GM21360 (cell line): Measurements from ENCODE around the gene RAB36.

ENCODE experiments used
- ATAC-seq: cut with Tn5 transposase; IDR thresholded peaks from one replicate; pipeline ENCODE4 v1.9.1; 2021; ENCODE audit warnings: mild to moderate bottlenecking, moderate library complexity; ENCODE audit not compliant: unreplicated experiment

Gene RAB36

DNA sequence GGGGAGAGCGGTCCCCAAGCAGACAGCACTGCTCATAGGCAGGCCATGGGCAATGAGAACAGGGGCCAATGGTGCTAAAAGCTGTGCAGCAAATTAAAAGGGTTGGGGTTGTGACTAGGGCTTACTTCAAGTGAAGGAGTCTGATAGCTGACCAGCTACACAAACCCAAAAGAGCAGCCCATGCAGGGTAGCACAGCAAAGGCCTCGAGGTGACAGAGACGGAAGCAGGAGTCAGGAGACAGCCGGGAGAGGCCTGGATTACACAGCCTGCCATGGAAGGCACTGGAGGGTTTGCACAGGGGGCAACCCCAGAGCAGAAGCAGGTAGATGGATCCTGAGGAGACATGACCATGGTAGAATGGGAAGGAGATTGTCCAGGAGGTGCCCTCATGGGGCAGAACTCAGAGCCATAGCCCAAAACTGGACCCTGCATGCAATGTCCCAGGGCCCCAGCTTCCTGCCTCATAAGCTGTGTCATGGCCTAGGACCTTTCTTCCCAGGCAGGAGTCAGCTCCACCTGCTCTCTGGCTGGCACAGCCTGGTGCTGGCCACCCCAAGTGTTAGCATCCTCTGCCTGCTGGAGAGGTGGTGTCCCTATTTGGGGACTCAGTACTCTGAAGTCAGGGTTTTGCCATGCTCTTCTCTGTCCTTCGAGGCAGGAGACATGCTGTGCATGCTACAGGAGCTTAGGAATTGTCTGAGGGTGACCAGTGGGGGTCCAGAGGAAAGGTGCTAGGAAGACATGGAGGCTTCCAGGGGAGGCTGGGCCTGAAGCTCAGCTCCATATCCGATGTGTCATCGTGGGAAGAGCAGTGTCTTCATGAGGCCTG is 36.8 kb upstream of the RAB36 start:
- ATAC-seq: no peak

DNA sequence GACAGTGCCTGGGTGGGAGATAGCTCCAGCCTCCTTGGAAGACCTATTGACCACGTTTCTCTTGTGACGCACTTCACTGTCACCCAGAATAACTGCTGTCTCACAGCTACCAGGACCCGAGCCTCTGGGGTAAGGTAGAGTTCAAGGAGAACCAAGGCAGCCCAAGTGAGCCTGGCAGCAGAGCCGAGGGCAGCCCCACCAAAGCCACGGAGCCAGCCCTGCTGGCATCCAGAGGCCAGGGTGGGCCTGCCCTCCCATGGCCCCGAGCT is 36.3 kb upstream of the RAB36 start:
- no peak for ATAC-seq

DNA sequence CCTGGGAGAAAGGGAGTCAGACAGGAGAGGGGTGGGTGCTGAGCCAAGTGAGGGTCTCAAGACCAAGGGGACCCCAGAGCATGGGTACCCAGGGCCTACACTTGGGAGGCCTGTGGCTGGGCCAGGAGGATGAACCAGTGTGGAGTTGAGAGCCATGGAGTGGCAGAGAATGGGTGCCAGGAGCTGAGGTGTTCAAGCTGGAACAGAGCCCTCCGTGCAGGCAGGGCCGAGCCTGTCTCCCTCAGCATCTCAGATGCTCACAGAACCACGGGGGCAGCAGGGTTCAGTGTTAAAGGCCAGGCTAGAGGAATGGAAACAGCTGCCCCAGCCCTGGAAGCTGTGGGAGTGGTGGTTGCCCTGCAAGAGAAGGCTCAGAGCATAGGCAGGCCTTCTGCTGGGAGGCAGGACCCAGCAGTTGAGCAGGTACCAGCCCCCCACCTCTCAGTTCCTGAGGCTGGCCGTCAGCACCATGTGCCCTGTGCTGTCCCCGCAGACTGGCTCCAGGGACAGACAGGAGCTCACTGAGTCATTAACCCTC is 35.8 kb upstream of the RAB36 start:
- ATAC-seq: no peak

DNA sequence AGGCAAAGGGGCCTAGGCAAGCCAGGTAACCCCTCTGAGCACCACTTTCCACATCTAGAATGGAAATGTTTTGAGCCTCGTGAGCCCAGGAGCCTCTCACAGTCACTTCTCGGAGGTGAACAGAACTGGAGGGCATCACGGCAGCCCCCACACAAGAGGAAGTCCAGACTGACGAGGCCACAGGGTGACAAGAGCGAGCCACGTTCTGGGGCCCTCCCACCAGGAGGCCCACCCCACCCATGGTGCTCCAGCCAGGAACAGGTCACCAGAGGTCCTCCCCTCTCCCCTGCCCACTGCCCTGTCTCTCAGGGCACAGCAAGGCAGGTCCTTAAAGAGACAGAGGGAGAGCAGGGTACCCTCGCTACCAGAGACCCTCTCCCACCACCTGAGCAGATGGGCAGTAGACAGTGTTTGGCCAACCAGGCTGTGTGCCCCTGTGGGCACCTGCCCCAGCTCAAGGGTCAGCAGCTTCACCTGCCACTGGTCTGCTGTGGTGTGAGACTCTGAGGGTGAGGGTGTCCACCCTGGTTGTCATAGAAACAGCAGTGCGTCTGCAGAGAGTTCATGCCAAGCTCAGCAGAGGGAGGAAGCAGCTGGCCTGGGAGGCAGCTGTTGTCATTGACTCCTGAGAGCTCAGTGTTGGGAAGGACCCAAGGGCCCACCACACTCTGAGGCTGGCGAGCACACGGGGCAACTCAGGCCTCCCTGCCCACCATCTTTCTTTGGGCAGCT is 34.9 kb upstream of the RAB36 start:
- no peak for ATAC-seq

DNA sequence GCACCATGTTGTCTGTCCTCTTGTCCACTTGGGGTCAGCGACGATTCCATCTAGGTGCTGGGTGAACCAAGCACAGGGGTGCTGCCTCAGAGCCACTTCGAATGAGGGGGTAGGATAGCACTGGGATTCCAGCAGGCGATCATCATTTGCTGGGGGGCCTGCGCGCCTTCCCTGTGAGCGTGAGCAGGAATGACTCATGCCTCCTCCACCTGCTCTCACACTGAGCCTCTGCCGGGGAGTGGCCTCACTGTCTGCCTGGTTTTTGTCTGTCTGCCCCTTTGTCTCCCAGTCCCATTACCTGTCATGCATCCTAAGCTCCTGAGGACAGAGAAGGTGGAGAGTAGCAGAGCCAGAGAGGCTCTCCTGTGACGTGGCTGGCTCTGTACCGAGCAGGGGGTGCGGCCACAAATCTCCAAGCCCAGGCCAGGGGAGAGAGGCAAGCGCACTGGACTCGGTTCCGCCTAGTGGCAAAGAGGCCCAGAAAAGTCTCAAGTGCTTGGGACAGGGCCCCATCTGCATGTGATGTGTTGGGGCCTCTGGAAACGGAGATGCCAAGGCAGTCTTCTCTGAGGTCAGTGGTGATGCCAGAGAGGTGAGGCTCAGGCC is 34.3 kb upstream of the RAB36 start:
- no peak for ATAC-seq

DNA sequence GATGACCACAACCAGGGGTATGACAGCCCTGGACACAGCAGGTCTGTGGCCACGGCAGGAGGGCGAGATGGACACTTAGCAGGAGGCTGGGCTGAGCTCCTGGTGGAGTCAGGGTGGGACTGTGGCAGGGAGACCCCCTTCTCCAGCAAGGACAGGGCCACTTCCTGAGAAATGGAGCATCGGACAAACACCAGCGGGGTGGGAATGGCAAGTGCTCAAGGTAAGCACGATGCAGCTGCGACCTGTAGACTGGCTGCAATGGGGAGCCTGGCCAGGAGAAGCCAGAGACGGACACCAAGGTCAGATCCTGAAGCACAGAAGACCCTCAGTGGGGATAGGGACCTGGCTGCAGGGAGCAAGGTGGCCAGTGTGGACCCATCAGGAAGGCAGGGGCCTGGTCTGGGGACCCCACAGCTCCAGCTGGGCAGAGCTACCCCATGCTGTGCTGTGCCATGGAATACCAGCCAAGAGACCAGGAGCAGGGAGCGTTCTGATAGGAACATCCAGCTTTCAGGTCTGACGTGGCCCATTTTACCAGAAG is 32.7 kb upstream of the RAB36 start:
- no peak for ATAC-seq

DNA sequence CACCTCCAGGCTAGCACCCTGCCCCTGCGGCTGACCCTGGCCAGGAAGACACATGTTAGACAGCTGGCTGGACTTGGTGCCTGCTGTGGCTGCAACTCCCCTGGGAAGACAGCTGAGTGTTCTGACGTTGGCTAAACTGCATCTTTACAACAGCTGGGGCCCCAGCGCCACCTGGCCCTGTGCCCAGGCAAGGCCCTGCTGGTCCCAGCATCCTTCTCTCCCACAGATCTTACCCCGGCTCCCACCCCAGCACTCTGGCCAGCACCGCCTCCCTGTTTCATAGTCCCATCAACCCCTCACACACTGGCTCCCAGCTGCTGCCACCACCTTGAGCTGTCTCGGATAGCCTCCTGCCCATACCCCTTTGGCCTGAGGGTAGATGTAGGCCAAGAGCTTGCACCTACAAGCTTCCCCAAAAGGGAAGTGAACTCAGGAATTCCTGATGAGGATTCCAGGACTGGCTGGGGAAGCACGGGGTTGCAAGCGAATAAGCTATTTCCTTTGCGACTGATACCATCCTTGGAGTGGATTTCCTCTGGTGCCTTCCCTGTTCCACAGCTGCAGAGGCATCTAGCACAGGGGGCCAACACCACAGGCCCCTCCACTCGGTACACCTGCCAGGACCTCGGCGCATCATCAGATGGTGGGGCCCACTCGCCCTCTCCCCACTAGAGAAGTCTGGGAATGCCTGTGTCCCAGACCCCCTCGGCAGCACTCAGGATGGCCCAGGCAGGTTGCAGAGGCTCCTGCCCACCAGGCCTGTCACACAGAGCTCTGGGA is 32.0 kb upstream of the RAB36 start:
- no peak for ATAC-seq

DNA sequence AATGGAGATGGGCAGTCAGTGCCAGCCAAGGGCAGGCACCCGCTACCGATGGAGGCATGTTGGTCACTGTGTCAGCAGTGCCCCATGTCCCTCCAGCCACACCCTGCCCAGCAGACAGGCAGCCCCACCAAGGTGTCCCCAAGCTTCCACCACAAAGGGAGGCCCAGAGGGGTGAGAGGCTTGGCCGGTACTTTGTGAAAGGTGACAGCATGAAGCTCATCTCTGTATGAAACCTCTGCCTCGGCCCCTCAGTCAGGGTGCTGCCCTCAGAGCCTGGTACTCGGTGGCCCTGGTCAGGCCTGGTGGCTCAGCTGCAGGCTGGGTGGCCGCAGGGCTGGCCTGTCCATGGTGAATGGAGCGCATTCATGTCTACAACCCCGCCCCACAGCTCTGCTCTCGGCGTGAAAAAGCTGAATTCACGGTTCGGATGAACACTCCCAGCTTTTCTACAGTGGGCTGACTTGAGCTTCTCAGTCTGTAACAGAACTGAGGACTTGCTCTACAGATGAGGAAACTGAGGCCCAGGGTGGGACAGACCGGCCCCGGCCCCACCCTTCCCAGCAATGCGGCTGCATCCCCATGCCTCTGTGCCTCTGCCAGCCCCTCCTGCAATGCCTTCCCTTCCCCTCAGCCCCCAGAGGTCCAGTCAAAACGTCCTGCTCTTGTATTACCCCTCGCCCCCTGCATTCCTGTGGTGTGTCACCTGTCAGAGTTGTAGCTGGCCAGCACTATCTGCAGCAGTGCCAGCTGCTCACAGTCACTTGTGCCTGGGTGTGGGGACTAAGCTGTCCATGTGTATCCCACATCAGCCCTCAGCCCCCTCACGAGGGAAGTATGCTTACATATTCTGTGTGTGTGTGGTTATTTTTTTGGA is 31.2 kb upstream of the RAB36 start:
- ATAC-seq: no peak

DNA sequence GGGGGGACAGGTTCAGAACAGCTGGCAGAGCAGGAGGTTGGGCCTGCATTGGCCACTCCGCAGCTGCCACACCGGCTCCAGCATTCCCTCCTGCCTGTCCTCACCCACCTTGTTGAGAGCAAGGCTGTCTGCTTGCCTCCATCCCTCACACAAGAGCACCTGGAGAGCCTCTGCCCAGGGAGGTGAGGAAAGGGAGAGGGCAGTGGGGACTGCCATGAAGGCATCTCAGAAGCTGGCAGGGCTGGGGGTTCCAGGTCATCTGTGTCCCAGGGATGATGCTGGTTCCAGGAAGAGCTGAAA is 30.6 kb upstream of the RAB36 start:
- ATAC-seq: no peak

DNA sequence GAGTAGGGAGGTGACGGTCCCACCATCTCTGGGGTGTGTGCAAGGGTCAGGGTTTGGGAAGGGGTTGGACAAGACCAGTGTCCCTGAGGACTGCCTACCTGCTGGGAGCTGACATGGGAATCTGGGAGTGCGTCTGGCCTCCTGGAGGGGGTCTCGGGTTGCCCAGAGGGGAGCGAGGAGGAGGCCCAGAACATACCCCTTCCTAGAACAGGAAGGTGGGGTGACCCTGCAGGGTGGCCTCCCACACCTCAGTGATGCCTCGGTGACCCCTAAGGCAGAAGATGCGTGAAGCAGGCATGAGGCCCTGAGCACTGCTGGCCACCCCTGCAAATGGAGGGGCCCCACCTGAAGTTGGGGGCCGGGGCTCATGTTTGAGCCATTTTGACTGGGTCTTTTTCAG is 29.9 kb upstream of the RAB36 start:
- no peak for ATAC-seq

DNA sequence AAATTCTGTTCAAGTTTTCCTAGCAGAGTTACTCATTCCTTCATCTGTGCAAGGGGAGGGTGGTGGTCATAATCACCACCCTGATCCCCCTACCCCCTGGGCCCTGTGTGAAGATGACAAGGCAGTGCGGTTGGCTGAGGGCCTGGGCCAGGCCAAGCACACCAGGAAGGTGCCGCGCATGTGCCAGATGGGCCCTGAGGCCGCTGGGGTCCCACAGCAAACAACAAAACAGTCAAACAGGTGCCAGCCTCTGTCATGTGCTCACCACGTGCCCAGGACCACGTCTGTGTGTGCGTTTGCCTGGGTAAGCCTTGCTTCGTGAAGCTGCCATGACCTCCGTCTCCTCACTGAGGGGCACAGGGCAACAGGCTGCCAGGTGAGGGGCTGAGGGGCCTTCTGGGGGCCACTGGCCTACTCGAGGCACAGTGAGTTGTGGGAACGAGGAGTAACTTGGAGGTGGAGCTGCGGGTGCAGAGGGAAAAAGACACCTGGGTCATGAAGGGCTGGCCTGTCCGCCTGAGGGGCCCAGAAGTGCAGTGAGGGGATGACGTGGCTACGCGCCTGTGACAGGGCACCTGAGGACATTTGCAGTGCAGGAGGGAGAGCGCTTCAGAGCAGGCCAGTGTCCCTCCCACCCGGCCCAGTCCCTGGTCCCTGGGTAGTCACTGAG is 29.3 kb upstream of the RAB36 start:
- ATAC-seq: no peak

DNA sequence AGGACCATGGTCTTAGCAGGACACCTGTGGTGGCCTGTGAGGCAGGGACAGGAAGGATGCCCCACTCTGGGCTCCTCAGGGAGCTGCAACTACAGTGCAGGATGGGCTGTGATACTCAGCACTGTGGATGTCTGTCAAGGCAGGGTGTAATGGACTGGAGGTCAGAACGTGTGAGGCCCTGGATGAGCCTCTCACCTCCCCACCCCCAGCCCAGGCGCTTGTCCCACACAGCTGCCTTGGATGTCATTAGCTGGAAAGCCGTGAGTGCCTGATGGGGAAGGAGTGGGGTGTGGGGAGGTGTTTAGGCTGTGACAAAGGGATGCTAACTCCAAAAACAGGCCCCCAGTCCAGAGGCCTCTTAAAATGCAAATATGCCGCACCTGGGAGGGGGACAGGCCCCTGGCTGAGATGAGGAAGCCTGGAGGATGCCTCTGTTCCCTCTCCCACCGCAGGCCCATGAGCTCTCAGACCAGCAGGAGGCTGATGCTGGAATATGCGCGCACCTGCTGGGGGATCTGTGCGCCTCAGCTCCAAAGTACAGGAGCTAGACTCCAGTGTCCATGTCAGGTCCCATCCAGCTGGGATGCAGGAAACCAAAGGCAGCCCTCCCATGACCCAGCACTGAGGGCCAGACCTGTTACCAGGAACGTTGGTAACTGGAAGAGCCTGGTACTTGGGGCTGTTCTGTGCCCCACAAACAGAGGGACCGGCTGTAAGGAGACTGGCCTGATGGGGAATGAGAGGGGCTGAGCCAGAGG is 28.6 kb upstream of the RAB36 start:
- ATAC-seq: no peak

DNA sequence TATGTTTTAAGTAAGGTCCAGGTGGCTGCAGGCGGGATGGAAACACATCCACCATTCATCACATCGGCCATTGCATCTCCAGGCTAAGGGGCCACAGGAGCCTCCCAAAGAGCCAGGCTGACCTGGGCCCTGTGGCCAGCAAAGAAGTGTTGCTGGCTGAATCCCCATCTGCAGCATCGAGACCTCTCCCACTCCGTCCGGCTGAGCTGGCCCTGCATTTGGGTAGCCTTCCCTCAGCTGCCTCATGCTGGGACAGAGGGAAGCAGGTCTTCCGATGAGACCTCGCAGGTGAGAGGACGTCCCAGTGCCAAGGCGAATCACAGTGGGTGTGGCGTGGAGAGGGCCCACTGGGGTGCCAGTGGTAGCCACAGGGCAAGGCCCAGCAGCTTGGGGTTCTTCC is 28.0 kb upstream of the RAB36 start:
- ATAC-seq: no peak

DNA sequence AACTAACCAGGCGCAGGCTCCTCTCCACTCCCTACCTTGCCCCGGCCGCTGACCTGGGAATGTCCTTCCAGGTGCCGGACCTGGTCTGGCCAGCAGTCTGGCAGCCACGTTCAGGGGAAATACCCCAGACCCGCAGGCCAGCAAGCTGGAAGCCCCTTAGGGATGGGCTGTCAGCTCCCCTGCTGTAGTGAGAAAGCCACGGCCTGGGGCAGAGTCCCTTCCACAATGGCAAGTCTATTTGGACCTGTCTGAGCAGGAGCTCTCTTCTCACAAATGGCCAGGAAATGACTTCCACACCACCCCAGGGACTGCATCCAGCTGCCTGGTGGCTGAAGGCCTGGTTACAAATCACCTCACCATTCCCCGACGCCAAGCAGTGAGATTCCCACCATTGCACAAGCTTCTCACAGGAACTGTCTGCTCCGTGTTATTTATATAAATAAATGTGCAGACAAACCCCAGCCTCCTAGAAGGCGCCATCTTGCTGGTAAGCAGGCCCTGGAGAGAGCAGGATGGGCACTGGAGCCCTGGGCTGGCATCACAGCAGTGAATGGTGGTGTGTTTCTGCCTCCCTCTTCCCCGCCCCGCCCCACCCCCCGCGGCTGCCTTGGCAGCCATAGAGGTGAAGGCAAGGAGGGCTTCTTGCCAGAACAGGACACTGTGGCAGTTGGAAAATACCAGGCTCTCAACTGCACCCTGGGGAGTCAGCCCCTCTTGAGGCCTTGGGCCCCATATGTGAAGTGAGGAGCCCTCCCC is 27.2 kb upstream of the RAB36 start:
- no peak for ATAC-seq

DNA sequence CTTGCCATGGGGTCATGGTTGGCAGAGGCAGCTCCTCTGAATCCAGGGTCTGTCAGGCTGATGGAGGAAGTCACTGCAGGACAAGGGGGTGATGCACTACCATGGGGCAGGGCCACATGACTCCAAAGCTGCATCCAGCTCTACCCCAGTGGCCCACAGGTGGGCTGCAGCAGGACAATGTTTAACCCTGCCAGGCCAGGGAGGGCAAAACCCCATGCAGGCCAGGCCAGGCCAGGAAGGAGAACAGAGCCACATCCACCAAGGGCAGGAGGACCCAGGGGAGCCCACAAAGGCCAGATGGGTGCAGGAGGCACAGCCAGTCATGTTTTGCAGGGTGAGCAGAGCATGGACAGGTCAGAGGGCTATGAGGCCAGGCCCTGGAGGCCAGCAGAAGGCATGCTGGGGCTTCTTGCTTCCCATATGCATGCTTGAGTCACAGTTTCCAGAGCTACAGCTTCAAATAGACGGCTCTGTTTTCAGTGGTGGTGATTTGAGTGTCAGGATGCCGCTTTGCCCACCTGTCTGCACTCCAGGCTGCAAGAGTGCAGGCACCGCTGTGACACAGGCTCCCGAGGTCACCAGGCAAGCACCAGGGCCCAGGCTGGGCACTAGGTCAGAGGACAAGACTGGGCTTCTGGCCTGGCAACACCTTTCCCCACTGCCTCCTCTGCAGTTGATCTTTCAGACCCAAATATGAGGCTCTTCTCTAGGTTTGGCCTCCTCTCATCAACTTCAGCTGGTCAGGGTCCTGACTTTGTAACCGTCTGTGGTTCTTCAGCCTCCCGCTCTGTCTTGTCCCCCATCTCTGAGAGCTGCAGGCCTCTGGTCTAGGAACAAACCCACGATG is 26.4 kb upstream of the RAB36 start:
- no peak for ATAC-seq

DNA sequence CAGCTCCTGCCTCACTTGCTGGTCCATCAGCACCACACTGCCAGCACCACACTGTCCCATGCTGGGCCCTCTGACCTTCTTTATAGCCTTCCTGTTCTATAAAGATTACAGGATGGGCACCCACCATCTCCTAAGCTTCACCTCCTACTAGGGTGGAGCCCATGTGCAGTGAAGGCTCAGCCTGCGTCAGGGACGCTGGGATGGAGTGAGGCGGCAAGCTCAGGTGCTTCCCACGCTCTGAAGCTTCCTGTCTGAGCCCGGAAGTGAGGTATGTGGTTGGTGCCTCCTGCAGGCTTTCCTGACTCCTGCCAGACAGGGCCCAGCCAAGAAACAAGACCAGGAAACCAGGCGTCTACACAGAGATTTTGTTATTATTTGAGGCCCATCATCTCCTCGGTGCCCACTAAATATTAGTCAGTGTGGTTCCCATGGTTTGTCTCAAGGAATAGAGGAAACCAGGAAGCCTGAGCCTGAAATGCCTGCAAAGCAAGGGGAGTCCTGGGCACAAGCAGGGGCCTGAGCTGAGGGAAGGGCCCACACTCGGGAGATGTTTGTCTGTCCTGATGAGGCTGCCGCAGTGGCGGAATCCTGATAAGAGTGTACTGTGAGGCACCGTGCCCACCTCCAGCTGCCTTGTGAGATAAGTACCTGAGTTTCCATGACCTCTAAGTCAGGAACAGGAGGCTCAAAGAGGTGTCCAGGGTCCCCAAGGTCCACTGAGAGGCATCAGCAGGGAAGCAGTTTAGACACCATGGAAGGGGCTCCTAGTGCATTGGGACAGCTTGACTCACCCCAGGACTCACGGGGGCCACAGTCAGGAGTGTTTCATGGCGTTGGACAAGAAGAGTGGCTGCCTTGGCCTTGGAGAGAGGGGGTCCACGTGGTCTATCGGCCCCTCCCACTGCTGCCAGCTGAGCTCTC is 25.5 kb upstream of the RAB36 start:
- ATAC-seq: no peak
